Measurements from ENCODE around the gene ATP1A2. TPM values are rescaled to one million over a fixed set of nuclear protein-coding genes. Genes with fewer than 3 reads are reported as not detected.
"Not testable (repeated sequence)": the region's sequence is repeated elsewhere in the genome, so short reads cannot be mapped to it uniquely, and the experiment has no call there.

Gene ATP1A2
- polyA plus RNA-seq, 4 donors: 3.9 to 5.7 (median 4.8) TPM

- no peak for DNase-seq (ENCODE audit: low read depth in 4 of 4, low spot score in 2 of 4)
Measured at GRCh38 chr1:160099716-160100375, 15.7 kb upstream of the ATP1A2 start.

GRCh38 chr1:160101037-160101716 is 14.4 kb upstream of the ATP1A2 start:
- peak in 1 of 4 donors; percentile 70 for DNase-seq (ENCODE audit: low read depth in 4 of 4, low spot score in 2 of 4)

GRCh38 chr1:160101717-160102522 is 13.6 kb upstream of the ATP1A2 start:
- no peak for DNase-seq (ENCODE audit: low read depth in 4 of 4, low spot score in 2 of 4)

- DNase-seq (ENCODE audit: low read depth in 4 of 4, low spot score in 2 of 4): no peak
Measured at GRCh38 chr1:160103658-160104408, 11.7 kb upstream of the ATP1A2 start.

- no peak for DNase-seq (ENCODE audit: low read depth in 4 of 4, low spot score in 2 of 4)
Measured at GRCh38 chr1:160104486-160104885, 11.1 kb upstream of the ATP1A2 start.

- DNase-seq (ENCODE audit: low read depth in 4 of 4, low spot score in 2 of 4): no peak
Measured at GRCh38 chr1:160105155-160105554, 10.4 kb upstream of the ATP1A2 start.

GRCh38 chr1:160107512-160107911 is 8.0 kb upstream of the ATP1A2 start:
- DNase-seq (ENCODE audit: low read depth in 4 of 4, low spot score in 2 of 4): no peak

- no peak for DNase-seq (ENCODE audit: low read depth in 4 of 4, low spot score in 2 of 4)
Measured at GRCh38 chr1:160108888-160109662, 6.5 kb upstream of the ATP1A2 start.

GRCh38 chr1:160109686-160110085 is 5.9 kb upstream of the ATP1A2 start:
- DNase-seq (ENCODE audit: low read depth in 4 of 4, low spot score in 2 of 4): no peak

GRCh38 chr1:160111462-160111861 is 4.1 kb upstream of the ATP1A2 start:
- DNase-seq (ENCODE audit: low read depth in 4 of 4, low spot score in 2 of 4): not testable (repeated sequence)

- no peak for DNase-seq (ENCODE audit: low read depth in 4 of 4, low spot score in 2 of 4)
Measured at GRCh38 chr1:160112357-160112756, 3.2 kb upstream of the ATP1A2 start.

- no peak for DNase-seq (ENCODE audit: low read depth in 4 of 4, low spot score in 2 of 4)
Measured at GRCh38 chr1:160113407-160113806, 2.2 kb upstream of the ATP1A2 start.

GRCh38 chr1:160114085-160114484 is 1.5 kb upstream of the ATP1A2 start:
- DNase-seq (ENCODE audit: low read depth in 4 of 4, low spot score in 2 of 4): no peak

- no peak for DNase-seq (ENCODE audit: low read depth in 4 of 4, low spot score in 2 of 4)
Measured at GRCh38 chr1:160116283-160117147, 956 bp downstream of the ATP1A2 start.

GRCh38 chr1:160117300-160117699 is 1.7 kb downstream of the ATP1A2 start:
- DNase-seq (ENCODE audit: low read depth in 4 of 4, low spot score in 2 of 4): no peak

GRCh38 chr1:160117709-160118183 is 2.2 kb downstream of the ATP1A2 start:
- DNase-seq (ENCODE audit: low read depth in 4 of 4, low spot score in 2 of 4): no peak

GRCh38 chr1:160118928-160119327 is 3.4 kb downstream of the ATP1A2 start:
- DNase-seq (ENCODE audit: low read depth in 4 of 4, low spot score in 2 of 4): no peak

GRCh38 chr1:160120797-160121196 is 5.2 kb downstream of the ATP1A2 start:
- no peak for DNase-seq (ENCODE audit: low read depth in 4 of 4, low spot score in 2 of 4)

- no peak for DNase-seq (ENCODE audit: low read depth in 4 of 4, low spot score in 2 of 4)
Measured at GRCh38 chr1:160121388-160121787, 5.8 kb downstream of the ATP1A2 start.

Measured in left renal cortex interstitium (tissue), 4 donors.